Transverse colon (tissue), 4 donors: ENCODE data around the gene NTRK2. TPM values are rescaled to one million over a fixed set of nuclear protein-coding genes. Genes with fewer than 3 reads are reported as not detected.

Experiments
- DNase-seq: peaks from one replicate; pipeline ENCODE4 v3.0.0-alpha.2; 2019
- H3K27ac ChIP-seq, 4 donors: fragments of 200-600 bp; sonication (generic); 2 replicates each; pipeline ENCODE4 v1.5.1; 2016 to 2018; ENCODE audit warnings: inconsistent platforms in 4 of 4
- H3K27me3 ChIP-seq: fragments of 200-600 bp; sonication (generic); 2 replicates; pipeline ENCODE4 v1.5.1; 2017; ENCODE audit warnings: inconsistent platforms
- H3K36me3 ChIP-seq, 4 donors: fragments of 200-600 bp; sonication (generic); 2 replicates each; pipeline ENCODE4 v1.5.1; 2017 to 2019; ENCODE audit warnings: inconsistent platforms in 4 of 4
- H3K4me1 ChIP-seq, 4 donors: fragments of 200-600 bp; sonication (generic); 2 replicates each; pipeline ENCODE4 v1.5.1; 2017 to 2020; ENCODE audit warnings: inconsistent platforms in 4 of 4
- H3K4me3 ChIP-seq, 4 donors: fragments of 200-600 bp; sonication (generic); 1 replicate in 1 of 4; 2 replicates in 3 of 4; pipeline versions ENCODE4 v1.5.1 to v1.6.1; 2017 to 2019; ENCODE audit warnings: inconsistent platforms in 4 of 4
- H3K9me3 ChIP-seq, 2 donors: fragments of 200-600 bp; sonication (generic); 2 replicates each; pipeline ENCODE4 v1.5.1; 2017 to 2019; ENCODE audit warnings: inconsistent platforms in 2 of 2
- EP300 ChIP-seq: sonication (generic); formaldehyde crosslinking; IDR thresholded peaks from one replicate; pipeline ENCODE4 v1.6.1; 2017; ENCODE audit warnings: antibody characterized with exemption, low read depth
- POLR2A ChIP-seq: fragments of 450-650 bp; IDR thresholded peaks from one replicate; pipeline ENCODE4 v1.6.1; 2016; ENCODE audit warnings: antibody characterized with exemption, mild to moderate bottlenecking, moderate library complexity
- POLR2AphosphoS5 ChIP-seq, 3 donors: sonication (generic); formaldehyde crosslinking; IDR thresholded peaks; one replicate each; pipeline ENCODE4 v1.6.1; 2016; ENCODE audit warnings: antibody characterized with exemption in 3 of 3
- WGBS, 2 donors: methylation state at CpG; one replicate each; pipeline ENCODE4 v1.1.5; 2018; ENCODE audit warnings: low coverage in 1 of 2; 5-methylcytosine and 5-hydroxymethylcytosine counted together
- in situ Hi-C, 4 donors: fragments of 200-750 bp; cut with MboI; loops; one replicate each; pipeline versions ENCODE4 v1.15.0 to v1.15.1; 2017; ENCODE audit warnings: low sequenced_read_pairs in 3 of 4, low pct_ligation_motif_present in 1 of 4, low pct_unique_long_range_greater_than_20kb in 1 of 4
- intact Hi-C: fragments of 100-400 bp; cut with DNase I; formaldehyde crosslinking; loops from one replicate; pipeline ENCODE4 v1.15.1; 2023; ENCODE audit warnings: low total_unique reads
- total RNA-seq, 4 donors: library from RNA; depleted of rRNA; stranded (reverse); fragments of >200 nt; gene quantifications; one replicate each; pipeline ENCODE4 v1.1.0, GENCODE V29; 2016
- TF ChIP-seq, protein P1 (sequence below), 5 experiments: fragments of 200-600 bp in 3 of 5; fragments of 450-650 bp in 2 of 5; sonication (generic) in 3 of 5; IDR thresholded peaks; 1 replicate in 2 of 5; 2 replicates in 3 of 5; pipeline ENCODE4 v1.5.1; 2016 to 2017; ENCODE audit warnings: antibody characterized with exemption in 5 of 5, inconsistent platforms in 3 of 5, mild to moderate bottlenecking in 2 of 5, moderate library complexity in 1 of 5

NTRK2 gene
- total RNA-seq, 4 donors from 2014 or later, result 2.2 to 10.1 (median 6.4) TPM

GRCh38 chr9:84711398-84711777, 41.9 kb downstream of the NTRK2 start:
- Histone ChIP-seq H3K4me1 (no peaks in the 10 kb centered on the region), H3K27ac (no peak overlapping the region), H3K27me3 (no peaks in the 10 kb centered on the region), H3K36me3 (no peaks in the 10 kb centered on the region), H3K9me3 (no peaks in the 10 kb centered on the region), H3K4me3 (no peak overlapping the region)
- intact Hi-C loops, result no loop called here
- TF ChIP-seq POLR2A, result no peak
- WGBS, 2 donors, result 85 to 89% methylated on average over 7 of the region's 7 CpGs
- in situ Hi-C loops, result no loop called here
- DNase-seq, result no peak

GRCh38 chr9:84711936-84712335, 42.4 kb downstream of the NTRK2 start:
- in situ Hi-C loops (no loop called here), intact Hi-C loops (no loop called here)
- Histone ChIP-seq H3K36me3 (no peaks in the 10 kb centered on the region), H3K27me3 (no peaks in the 10 kb centered on the region), H3K27ac (no peak overlapping the region), H3K4me3 (no peak overlapping the region), H3K4me1 (no peaks in the 10 kb centered on the region), H3K9me3 (no peaks in the 10 kb centered on the region)
- peak; percentile 34 for DNase-seq
- WGBS, 2 donors, result 49 to 52% methylated on average over 3 to 6 of the region's 6 CpGs
- TF ChIP-seq, protein P1, sequence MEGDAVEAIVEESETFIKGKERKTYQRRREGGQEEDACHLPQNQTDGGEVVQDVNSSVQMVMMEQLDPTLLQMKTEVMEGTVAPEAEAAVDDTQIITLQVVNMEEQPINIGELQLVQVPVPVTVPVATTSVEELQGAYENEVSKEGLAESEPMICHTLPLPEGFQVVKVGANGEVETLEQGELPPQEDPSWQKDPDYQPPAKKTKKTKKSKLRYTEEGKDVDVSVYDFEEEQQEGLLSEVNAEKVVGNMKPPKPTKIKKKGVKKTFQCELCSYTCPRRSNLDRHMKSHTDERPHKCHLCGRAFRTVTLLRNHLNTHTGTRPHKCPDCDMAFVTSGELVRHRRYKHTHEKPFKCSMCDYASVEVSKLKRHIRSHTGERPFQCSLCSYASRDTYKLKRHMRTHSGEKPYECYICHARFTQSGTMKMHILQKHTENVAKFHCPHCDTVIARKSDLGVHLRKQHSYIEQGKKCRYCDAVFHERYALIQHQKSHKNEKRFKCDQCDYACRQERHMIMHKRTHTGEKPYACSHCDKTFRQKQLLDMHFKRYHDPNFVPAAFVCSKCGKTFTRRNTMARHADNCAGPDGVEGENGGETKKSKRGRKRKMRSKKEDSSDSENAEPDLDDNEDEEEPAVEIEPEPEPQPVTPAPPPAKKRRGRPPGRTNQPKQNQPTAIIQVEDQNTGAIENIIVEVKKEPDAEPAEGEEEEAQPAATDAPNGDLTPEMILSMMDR (IDR thresholded peaks at IDR 0.05), result no peak
- TF ChIP-seq POLR2AphosphoS5 (IDR thresholded peaks at IDR 0.05) (no peak), EP300 (no peak), POLR2A (no peak)

DNA sequence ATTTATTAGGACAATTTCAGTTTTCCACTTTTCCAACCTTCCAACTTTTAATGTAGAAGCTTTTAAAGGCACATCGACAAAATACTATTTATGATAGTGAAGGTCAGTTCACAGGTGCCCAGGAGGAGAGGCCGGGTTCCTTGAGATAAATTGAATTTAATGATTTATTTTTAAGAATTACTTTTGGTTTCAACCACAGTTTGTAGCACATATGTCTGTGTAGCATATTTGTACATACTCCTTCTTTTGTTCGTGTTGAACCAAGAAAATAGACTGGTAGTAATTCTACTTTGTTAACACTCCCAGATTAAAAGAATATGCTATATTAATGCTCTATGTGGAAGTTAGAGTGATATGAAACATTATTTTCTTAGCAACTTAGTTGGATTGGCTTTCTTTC, 46.7 kb downstream of the NTRK2 start:
- Histone ChIP-seq H3K27ac (no peak overlapping the region), H3K4me3 (no peak overlapping the region), H3K4me1 (no peaks in the 10 kb centered on the region), H3K36me3 (no peaks in the 10 kb centered on the region), H3K27me3 (no peaks in the 10 kb centered on the region), H3K9me3 (no peaks in the 10 kb centered on the region)
- intact Hi-C loops (no loop called here), in situ Hi-C loops (no loop called here)
- TF ChIP-seq POLR2AphosphoS5 (IDR thresholded peaks at IDR 0.05) (no peak), EP300 (no peak), POLR2A (no peak)
- TF ChIP-seq, protein P1 (IDR thresholded peaks at IDR 0.05), result no peak
- WGBS, 2 donors, result 81 to 83% methylated on average over 3 of the region's 3 CpGs
- DNase-seq, result no peak

- no peaks in the 10 kb centered on the region for H3K27me3 ChIP-seq
- 13 to 60% methylated on average over 1 to 5 of the region's 5 CpGs for WGBS, 2 donors
- no peak overlapping the region for H3K4me3 ChIP-seq
- in situ Hi-C loops (no loop called here), intact Hi-C loops (no loop called here)
- H3K9me3 ChIP-seq, result no peaks in the 10 kb centered on the region
- peaks cover 0 to 10% (median 0%) of the 10 kb centered on the region in 4 donors for H3K4me1 ChIP-seq
- no peaks in the 10 kb centered on the region for H3K36me3 ChIP-seq
- H3K27ac ChIP-seq, result no peak overlapping the region
- no peak for DNase-seq
- TF ChIP-seq, protein P1 (IDR thresholded peaks at IDR 0.05), result no peak
These were observed 48.9 kb downstream of the NTRK2 start for GRCh38 chr9:84718476-84718875.

- in situ Hi-C loops, result no loop called here
These were observed 53.0 kb downstream of the NTRK2 start for GRCh38 chr9:84722388-84722989.

More at GRCh38 chr9:84722388-84722989, 53.0 kb downstream of the NTRK2 start:
- Histone ChIP-seq H3K9me3 (no peaks in the 10 kb centered on the region), H3K27ac (peak overlapping the region in 2 of 4 donors; percentile 14 to 20), H3K4me3 (no peak overlapping the region), H3K27me3 (no peaks in the 10 kb centered on the region), H3K36me3 (no peaks in the 10 kb centered on the region), H3K4me1 (peaks cover 0 to 10% (median 0%) of the 10 kb centered on the region in 4 donors)
- intact Hi-C loops, result no loop called here
- 63 to 65% methylated on average over 5 of the region's 5 CpGs for WGBS, 2 donors
- TF ChIP-seq, protein P1 (IDR thresholded peaks at IDR 0.05), result no peak
- no peak for TF ChIP-seq POLR2AphosphoS5 (IDR thresholded peaks at IDR 0.05)
- no peak for TF ChIP-seq EP300
- no peak for TF ChIP-seq POLR2A
- no peak for DNase-seq
